BLaER1 (cell line): ENCODE data around the gene RPL12.
A peak's percentile ranks its signal among the peaks of the same experiment; 100 is the strongest.

Experiments
- H3K27ac ChIP-seq: shearing (Covaris generic); formaldehyde crosslinking; 2 replicates; pipeline ENCODE4 v1.8.1; 2022
- H3K27me3 ChIP-seq: shearing (Covaris generic); formaldehyde crosslinking; 2 replicates; pipeline ENCODE4 v1.8.1; 2022
- H3K36me3 ChIP-seq: shearing (Covaris generic); formaldehyde crosslinking; 2 replicates; pipeline ENCODE4 v1.8.1; 2022
- H3K4me1 ChIP-seq: shearing (Covaris generic); formaldehyde crosslinking; 2 replicates; pipeline ENCODE4 v1.8.1; 2022
- H3K4me2 ChIP-seq: shearing (Covaris generic); formaldehyde crosslinking; 2 replicates; pipeline ENCODE4 v1.8.1; 2022
- H3K4me3 ChIP-seq: shearing (Covaris generic); formaldehyde crosslinking; 2 replicates; pipeline ENCODE4 v1.8.1; 2022
- H3K9ac ChIP-seq: shearing (Covaris generic); formaldehyde crosslinking; 2 replicates; pipeline ENCODE4 v1.8.1; 2022
- H3K9me3 ChIP-seq: shearing (Covaris generic); formaldehyde crosslinking; 2 replicates; pipeline ENCODE4 v1.8.1; 2022
- H4K20me1 ChIP-seq: shearing (Covaris generic); formaldehyde crosslinking; 2 replicates; pipeline ENCODE4 v1.8.1; 2022
- Cebpa-rat ChIP-seq: shearing (Covaris generic); IDR thresholded peaks from 2 replicates; pipeline ENCODE4 v1.8.1; 2022

The RPL12 gene

DNA sequence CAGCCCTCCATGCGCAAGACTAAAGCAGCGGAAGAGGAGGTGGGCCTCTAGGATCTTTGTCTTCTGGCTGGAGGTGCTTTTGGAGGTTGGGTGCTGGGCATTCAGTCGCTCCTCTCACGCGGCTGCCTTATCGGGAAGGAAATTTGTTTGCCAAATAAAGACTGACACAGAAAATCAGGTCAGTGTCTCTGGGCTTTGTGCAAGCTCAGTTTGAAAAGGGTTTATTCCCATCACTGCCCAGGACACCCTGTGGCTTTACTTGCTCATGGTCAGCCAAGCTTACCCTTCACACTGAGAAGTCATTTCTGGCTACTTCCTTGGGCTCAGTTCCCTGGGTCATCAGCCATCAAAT, 43.7 kb downstream of the RPL12 start:
- Histone ChIP-seq H3K27me3 (no peaks in the 10 kb centered on the region), H3K9ac (no peak overlapping the region), H3K27ac (no peak overlapping the region), H3K36me3 (peaks cover 24% of the 10 kb centered on the region; the same call in 1 of the 2 replicates), H3K9me3 (no peaks in the 10 kb centered on the region), H3K4me3 (no peak overlapping the region), H3K4me1 (peaks cover 5% of the 10 kb centered on the region; the same call in 1 of the 2 replicates), H4K20me1 (peaks cover 3% of the 10 kb centered on the region; the same call in 1 of the 2 replicates), H3K4me2 (no peak overlapping the region)
- no peak for TF ChIP-seq Cebpa-rat

- TF ChIP-seq Cebpa-rat: no peak
- H3K4me3 ChIP-seq: no peak overlapping the region
- no peak overlapping the region for H3K27ac ChIP-seq
- no peaks in the 10 kb centered on the region for H3K9me3 ChIP-seq
- no peak overlapping the region for H3K9ac ChIP-seq
- H4K20me1 ChIP-seq: peaks cover 8% of the 10 kb centered on the region; the same call in 1 of the 2 replicates
- no peak overlapping the region for H3K4me2 ChIP-seq
- H3K27me3 ChIP-seq: no peaks in the 10 kb centered on the region
- peaks cover 29% of the 10 kb centered on the region; the same call in 1 of the 2 replicates for H3K36me3 ChIP-seq
- peaks cover 5% of the 10 kb centered on the region; the same call in 1 of the 2 replicates for H3K4me1 ChIP-seq
Observed at GRCh38 chr9:127406799-127407491, 44.3 kb downstream of the RPL12 start.

GRCh38 chr9:127405344-127406125, 45.7 kb downstream of the RPL12 start:
- H3K36me3 ChIP-seq: peaks cover 33% of the 10 kb centered on the region; the same call in 1 of the 2 replicates
- no peak for TF ChIP-seq Cebpa-rat
- H3K4me3 ChIP-seq: no peak overlapping the region
- H4K20me1 ChIP-seq: peaks cover 16% of the 10 kb centered on the region; the same call in 1 of the 2 replicates
- H3K9me3 ChIP-seq: no peaks in the 10 kb centered on the region
- H3K9ac ChIP-seq: no peak overlapping the region
- peaks cover 5% of the 10 kb centered on the region; the same call in 1 of the 2 replicates for H3K4me1 ChIP-seq
- no peak overlapping the region for H3K27ac ChIP-seq
- H3K4me2 ChIP-seq: no peak overlapping the region
- H3K27me3 ChIP-seq: no peaks in the 10 kb centered on the region

DNA sequence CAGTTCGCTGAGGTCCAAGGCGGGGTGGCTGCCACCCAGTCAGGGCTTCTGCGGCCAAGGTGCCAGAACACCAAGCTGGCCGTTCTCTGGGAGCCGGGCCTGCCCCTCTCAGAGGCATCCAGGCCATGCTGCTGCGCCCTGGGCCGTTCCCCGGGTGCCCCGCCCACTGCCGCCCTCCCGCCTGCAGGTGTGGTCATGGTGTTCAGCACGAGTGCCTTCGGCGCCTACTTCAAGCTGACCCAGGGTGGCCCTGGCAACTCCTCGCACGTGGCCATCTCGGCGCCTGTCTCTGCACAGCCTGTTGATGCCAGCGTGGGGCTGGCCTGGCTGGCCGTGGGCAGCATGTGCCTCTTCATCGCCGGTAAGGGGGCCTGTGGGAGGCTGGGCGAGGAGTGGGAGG, 46.6 kb downstream of the RPL12 start:
- H3K27me3 ChIP-seq: no peaks in the 10 kb centered on the region
- peaks cover 5% of the 10 kb centered on the region; the same call in 1 of the 2 replicates for H3K4me1 ChIP-seq
- H3K36me3 ChIP-seq: peaks cover 33% of the 10 kb centered on the region; the same call in 1 of the 2 replicates
- peaks cover 18% of the 10 kb centered on the region; the same call in 1 of the 2 replicates for H4K20me1 ChIP-seq
- no peaks in the 10 kb centered on the region for H3K9me3 ChIP-seq
- H3K4me3 ChIP-seq: no peak overlapping the region
- H3K27ac ChIP-seq: no peak overlapping the region
- no peak overlapping the region for H3K9ac ChIP-seq
- no peak overlapping the region for H3K4me2 ChIP-seq
- no peak for TF ChIP-seq Cebpa-rat

DNA sequence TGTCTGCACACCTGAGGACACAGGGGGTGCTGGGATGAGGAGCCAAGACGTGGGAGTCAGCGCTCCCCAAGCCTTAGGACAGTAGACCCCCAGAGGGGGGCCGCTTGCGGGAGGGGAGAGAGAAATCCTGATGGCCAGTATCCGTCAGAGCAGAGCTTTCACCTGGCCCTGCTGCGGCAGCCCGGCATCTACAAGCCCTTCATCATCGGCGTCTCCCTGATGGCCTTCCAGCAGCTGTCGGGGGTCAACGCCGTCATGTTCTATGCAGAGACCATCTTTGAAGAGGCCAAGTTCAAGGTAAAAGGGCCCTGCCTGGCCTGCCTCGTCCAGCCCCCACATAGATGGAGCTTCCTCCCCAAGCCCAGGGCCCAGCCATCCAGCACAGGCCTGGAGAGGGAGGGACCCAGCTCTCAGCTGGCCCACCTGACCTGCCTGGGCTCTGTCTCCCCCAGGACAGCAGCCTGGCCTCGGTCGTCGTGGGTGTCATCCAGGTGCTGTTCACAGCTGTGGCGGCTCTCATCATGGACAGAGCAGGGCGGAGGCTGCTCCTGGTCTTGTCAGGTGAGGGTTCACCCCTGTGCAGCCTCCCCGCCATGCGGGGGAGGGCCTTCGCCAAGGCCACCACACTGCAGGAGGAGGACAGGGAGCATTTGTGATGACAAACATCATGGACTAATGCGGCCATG, 47.6 kb downstream of the RPL12 start:
- peaks cover 5% of the 10 kb centered on the region; the same call in 1 of the 2 replicates for H3K4me1 ChIP-seq
- peaks cover 28% of the 10 kb centered on the region for H4K20me1 ChIP-seq
- no peak for TF ChIP-seq Cebpa-rat
- H3K27ac ChIP-seq: no peak overlapping the region
- 0 out of 2 replicates have a peak, but pooled peaks cover 4% of the 10 kb centered on the region for H3K27me3 ChIP-seq
- H3K9ac ChIP-seq: no peak overlapping the region
- peaks cover 33% of the 10 kb centered on the region; the same call in 1 of the 2 replicates for H3K36me3 ChIP-seq
- H3K4me2 ChIP-seq: no peak overlapping the region
- no peaks in the 10 kb centered on the region for H3K9me3 ChIP-seq
- no peak overlapping the region for H3K4me3 ChIP-seq

DNA sequence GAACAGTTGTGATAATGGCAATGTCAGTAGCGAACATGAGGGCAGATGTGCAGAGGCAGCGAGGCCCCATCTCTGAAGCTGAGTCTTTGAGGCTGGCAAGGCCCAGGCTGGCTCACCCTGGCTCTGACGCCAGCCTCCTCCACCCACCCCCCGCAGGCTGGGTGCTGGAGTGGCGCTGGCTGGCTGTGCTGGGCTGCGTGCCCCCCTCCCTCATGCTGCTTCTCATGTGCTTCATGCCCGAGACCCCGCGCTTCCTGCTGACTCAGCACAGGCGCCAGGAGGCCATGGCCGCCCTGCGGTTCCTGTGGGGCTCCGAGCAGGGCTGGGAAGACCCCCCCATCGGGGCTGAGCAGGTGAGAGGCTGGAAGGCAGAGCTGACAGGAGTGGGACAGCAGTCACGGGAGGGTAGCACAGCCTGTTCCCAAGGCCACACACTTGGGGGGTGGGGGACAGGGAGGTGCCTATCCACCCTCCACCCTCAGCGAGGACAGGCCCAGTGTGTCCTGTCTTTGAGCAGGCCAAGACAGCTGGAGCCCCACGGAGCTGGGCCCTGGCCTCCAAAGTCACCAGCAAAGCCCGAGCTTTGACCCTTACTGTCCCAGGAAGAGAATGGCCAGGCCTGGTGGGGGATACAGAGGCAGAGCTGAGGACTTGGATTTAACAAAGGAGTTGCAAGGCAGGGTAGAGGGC, 48.7 kb downstream of the RPL12 start:
- H3K9me3 ChIP-seq: no peaks in the 10 kb centered on the region
- H3K4me1 ChIP-seq: peaks cover 15% of the 10 kb centered on the region
- H3K36me3 ChIP-seq: peaks cover 33% of the 10 kb centered on the region; the same call in 1 of the 2 replicates
- no peak overlapping the region for H3K9ac ChIP-seq
- H4K20me1 ChIP-seq: peaks cover 39% of the 10 kb centered on the region
- no peak overlapping the region for H3K27ac ChIP-seq
- no peak overlapping the region for H3K4me3 ChIP-seq
- H3K4me2 ChIP-seq: no peak overlapping the region
- no peak for TF ChIP-seq Cebpa-rat
- H3K27me3 ChIP-seq: peaks cover 13% of the 10 kb centered on the region; the same call in 1 of the 2 replicates

- Histone ChIP-seq H3K27me3 (peaks cover 25% of the 10 kb centered on the region; the same call in 1 of the 2 replicates), H3K4me1 (peaks cover 16% of the 10 kb centered on the region), H3K4me3 (no peak overlapping the region), H3K9ac (no peak overlapping the region), H3K9me3 (no peaks in the 10 kb centered on the region), H3K36me3 (peaks cover 22% of the 10 kb centered on the region; the same call in 1 of the 2 replicates), H3K4me2 (no peak overlapping the region), H3K27ac (no peak overlapping the region), H4K20me1 (peaks cover 39% of the 10 kb centered on the region)
- no peak for TF ChIP-seq Cebpa-rat
Observed at GRCh38 chr9:127399736-127400269, 51.4 kb downstream of the RPL12 start.

- Histone ChIP-seq H3K4me3 (no peak overlapping the region), H3K4me1 (peaks cover 16% of the 10 kb centered on the region), H3K27ac (no peak overlapping the region), H3K27me3 (peaks cover 25% of the 10 kb centered on the region; the same call in 1 of the 2 replicates), H3K4me2 (peak overlapping the region; percentile 93), H3K9me3 (no peaks in the 10 kb centered on the region), H3K9ac (no peak overlapping the region), H3K36me3 (peaks cover 15% of the 10 kb centered on the region; the same call in 1 of the 2 replicates), H4K20me1 (peaks cover 39% of the 10 kb centered on the region)
- TF ChIP-seq Cebpa-rat: no peak
Observed at GRCh38 chr9:127398715-127399400, 52.3 kb downstream of the RPL12 start.
